CD4-positive, alpha-beta T cell treated with Interferon gamma for 1 hour (primary cell): ENCODE results near the gene ANKRD44.

ENCODE experiments used
- DNase-seq: peaks from one replicate; pipeline ENCODE4 v3.0.0-alpha.2; 2020

The ANKRD44 gene

GRCh38 chr2:196971574-196972279, 338.9 kb downstream of the ANKRD44 start:
- no peak for DNase-seq

DNA sequence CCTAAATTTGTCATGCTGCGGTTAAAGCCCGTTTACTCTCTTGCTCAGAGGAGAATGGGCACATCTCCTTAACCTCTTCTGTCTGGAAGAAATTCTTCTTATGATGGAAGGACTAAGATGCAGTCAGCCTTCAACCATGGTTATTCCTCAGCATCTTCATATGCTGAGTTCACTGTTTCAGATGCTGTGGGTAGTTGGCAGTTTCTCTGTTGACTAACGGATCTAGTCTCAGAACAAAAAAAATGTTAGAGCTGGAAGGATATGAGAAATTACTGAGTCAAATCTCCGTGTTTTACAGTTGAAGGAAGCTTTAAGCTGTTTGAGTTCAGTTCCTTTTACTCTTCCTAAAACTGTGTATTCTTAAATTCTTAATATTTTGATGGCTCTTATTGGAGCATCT, 340.5 kb downstream of the ANKRD44 start:
- DNase-seq = no peak

DNA sequence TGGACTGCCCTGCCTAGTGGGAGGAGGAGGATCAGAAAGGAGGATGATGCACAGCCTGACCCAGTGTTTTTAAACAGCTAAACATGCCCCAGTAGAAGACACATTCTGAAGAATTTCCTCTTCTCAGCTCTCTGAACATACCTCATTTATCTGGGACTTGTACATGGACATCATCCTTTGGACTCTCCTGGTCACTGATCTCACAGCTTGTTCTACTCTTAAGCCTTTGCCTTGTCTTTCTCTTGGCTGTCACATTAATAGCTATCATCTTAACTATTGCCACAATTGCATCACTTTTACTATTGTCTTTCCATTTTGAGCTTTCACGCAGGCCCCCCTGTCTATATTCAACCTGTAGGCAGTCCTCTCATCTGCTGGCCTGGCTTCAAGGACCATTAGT, 342.1 kb downstream of the ANKRD44 start:
- no peak for DNase-seq

DNA sequence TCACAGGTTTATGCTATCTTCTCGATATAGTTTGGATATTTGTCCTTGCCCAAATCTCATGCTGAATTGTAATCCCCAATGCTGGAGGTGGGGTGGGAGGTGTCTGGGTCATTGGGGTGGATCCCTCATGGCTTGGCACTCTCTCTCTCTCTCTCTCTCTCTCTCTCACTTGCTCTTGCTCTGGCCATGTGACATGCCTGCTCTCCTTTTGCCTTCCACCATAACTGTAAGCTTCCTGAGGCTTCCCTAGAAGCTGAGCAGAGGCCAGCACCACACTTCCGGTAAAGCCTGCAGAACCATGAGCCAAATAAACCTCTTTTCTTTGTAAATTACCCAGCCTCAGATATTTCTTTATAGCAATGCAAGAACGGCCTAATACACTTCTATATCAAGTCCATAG, 342.8 kb downstream of the ANKRD44 start:
- no peak for DNase-seq

GRCh38 chr2:196967116-196967515, 343.5 kb downstream of the ANKRD44 start:
- DNase-seq = no peak

DNA sequence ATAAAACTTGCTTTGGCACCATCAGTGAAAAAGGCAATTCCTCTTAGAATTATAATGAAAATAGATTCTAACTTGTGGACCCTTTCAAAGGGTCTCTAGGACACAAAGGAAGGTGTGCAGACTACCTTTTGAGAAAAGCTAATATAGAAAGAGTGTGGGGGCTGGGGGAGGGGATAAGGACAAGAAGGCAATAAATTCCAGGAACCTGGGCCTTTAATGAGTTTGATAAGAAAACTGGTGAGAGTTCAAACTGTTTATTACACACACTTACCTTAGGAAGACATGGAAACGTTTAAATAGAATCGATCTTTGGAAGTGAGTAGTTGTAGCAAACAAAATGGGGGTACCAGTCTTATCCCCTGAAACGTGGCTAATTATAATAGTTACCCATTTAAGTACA, 344.5 kb downstream of the ANKRD44 start:
- no peak for DNase-seq

- no peak for DNase-seq
These were observed 344.9 kb downstream of the ANKRD44 start for GRCh38 chr2:196965651-196966050.

GRCh38 chr2:196963961-196964360, 346.6 kb downstream of the ANKRD44 start:
- DNase-seq = no peak

- no peak for DNase-seq
These were observed 347.5 kb downstream of the ANKRD44 start for GRCh38 chr2:196963043-196963442.

- no peak for DNase-seq
These were observed 348.3 kb downstream of the ANKRD44 start for GRCh38 chr2:196962325-196962724.

- no peak for DNase-seq
These were observed 348.7 kb downstream of the ANKRD44 start for GRCh38 chr2:196961889-196962288.

DNA sequence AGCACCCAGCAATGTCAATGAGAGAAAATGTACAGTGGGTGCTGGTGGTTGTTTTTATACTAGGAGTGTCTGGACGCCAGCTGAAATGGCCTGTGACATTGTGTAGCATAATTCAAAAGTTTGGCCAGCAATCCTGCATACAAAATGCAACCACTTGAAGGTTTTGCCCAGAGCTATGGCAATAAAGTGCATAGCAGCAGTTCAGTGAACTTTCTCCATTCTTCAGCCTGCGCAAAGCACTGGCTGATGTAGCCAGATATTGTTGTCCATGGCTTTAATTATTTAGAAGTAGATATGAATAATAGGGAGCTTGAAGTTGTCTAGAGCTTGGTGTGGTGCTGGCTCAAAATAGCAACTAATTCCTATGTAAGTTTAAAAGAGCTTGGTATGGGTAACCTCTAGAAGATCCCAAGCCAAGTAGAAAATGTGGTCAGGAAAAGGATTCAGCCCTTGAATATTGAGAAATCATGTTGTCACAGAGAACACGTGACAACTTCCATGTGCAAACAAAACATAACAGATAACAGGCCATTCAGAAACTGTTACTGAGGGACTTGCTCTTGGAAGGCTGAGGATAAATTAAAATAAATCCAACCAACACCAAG, 350.7 kb downstream of the ANKRD44 start:
- no peak for DNase-seq

GRCh38 chr2:196959281-196959680, 351.3 kb downstream of the ANKRD44 start:
- no peak for DNase-seq

GRCh38 chr2:196957881-196958525, 352.6 kb downstream of the ANKRD44 start:
- DNase-seq = no peak

DNA sequence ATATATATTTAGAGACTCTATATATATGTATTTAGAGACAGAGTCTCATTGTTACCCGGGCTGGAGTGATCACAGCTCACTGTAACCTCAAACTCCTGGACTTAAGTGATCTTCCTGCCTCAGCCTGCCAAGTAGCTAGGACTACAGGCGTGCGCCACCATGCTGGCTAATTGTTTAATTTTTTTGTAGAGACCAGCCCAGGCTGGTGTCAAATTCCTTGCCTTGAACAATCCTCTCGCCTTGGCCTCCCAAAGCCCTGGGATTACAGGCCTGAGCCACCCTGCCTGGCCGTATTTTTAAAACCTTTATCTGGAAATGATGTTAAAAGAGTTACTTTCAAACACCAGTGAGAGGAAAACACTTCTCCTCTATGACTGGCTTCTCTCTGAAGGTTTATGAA, 353.1 kb downstream of the ANKRD44 start:
- no peak for DNase-seq

GRCh38 chr2:196956069-196956468, 354.5 kb downstream of the ANKRD44 start:
- DNase-seq = no peak

- no peak for DNase-seq
These were observed 355.5 kb downstream of the ANKRD44 start for GRCh38 chr2:196955036-196955435.

GRCh38 chr2:196954001-196954400, 356.6 kb downstream of the ANKRD44 start:
- DNase-seq = no peak

DNA sequence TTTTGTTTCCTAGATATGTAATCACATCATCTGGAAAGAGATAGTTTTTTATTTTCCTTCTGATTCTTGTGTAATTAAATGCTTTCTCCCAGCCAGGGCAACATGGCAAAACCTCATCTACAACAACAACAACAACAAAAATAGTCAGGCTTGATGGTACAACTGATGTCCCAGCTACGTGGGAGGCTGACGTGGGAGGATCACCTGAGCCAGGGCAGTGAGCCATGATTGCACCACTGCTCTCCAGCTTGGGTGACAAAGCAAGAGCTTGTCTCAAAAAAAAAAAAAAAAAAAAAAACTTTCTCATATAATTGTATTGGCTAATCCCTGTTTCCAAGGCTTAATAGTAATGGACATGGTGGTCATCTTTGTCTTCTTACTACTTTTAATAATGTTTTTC, 357.6 kb downstream of the ANKRD44 start:
- no peak for DNase-seq

- DNase-seq = no peak
These were observed 358.6 kb downstream of the ANKRD44 start for GRCh38 chr2:196951973-196952372.

GRCh38 chr2:196949116-196949515, 361.5 kb downstream of the ANKRD44 start:
- DNase-seq = no peak

DNA sequence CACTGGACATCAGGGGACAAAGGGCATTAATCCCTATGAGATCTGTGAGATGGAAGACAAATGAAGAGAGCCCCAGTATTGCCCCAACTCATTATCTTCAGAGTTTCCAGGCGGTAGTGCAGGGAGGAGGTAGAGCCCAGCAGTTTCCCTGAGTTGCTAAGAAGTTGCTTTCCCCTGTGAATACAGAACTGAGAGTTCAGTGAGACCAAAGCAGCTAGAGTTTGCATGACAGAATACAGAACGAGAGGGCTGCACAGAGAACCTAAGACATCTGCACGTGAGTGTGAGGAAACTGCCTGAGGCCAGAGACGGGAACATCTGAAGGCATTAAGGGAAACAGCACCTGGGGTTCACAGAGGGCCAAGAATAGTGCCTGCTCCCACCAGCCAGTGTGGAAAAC, 366.0 kb downstream of the ANKRD44 start:
- no peak for DNase-seq

GRCh38 chr2:196941398-196942078, 369.0 kb downstream of the ANKRD44 start:
- no peak for DNase-seq

DNA sequence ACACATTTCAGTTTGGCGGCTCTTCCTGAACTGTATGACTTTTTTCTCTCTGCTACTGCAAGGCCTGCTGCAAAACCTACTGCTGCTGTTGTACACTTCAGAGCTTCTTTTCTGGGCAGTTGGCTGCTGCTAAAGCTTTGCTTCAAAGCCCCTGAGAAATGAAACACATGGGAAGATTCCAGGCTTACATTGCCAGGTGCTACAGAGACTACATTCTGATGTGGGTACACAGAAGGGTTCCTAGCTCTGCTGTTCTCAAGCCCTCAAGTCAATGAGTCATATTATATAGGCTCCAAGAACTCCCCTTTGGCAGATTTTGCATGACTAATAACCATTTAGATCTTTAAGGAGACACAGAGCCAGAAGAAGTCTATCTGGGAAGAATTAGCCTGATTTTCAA, 371.2 kb downstream of the ANKRD44 start:
- DNase-seq = no peak
